ENCODE results near the gene BRMS1L. TPM values are rescaled to one million over a fixed set of nuclear protein-coding genes. Genes with fewer than 3 reads are reported as not detected.
A peak's percentile ranks its signal among the peaks of the same experiment; 100 is the strongest.

The BRMS1L gene
- total and polyA plus RNA-seq, 2 of the 13 experiments (the other 11 are each of a cell fraction or from before 2014, with no cell fraction given) = 21.1 to 23.8 TPM

GRCh38 chr14:35814371-35815005 is 11.7 kb upstream of the BRMS1L start (continued):
- TF ChIP-seq ADNP (CRISPR knock-in tag; IDR thresholded peaks at IDR 0.05) (no peak), ZNF280B (CRISPR knock-in tag; IDR thresholded peaks at IDR 0.05; ENCODE audit: borderline replicate concordance) (no peak), SOX5 (CRISPR knock-in tag; IDR thresholded peaks at IDR 0.05; ENCODE audit: borderline replicate concordance) (no peak), PAX8 (CRISPR knock-in tag; IDR thresholded peaks at IDR 0.05; ENCODE audit: borderline replicate concordance) (no peak), HOMEZ (CRISPR knock-in tag; IDR thresholded peaks at IDR 0.05; ENCODE audit: low read depth) (peak; percentile 40; the same call in 1 of the 2 replicates), ZNF496 (CRISPR knock-in tag; IDR thresholded peaks at IDR 0.05; ENCODE audit: insufficient replicate concordance) (no peak), TSC22D2 (CRISPR knock-in tag; IDR thresholded peaks at IDR 0.05; ENCODE audit: borderline replicate concordance) (0 out of 2 replicates have a peak, but pooled peaks have one; percentile 64), NCOR1 (IDR thresholded peaks at IDR 0.05; ENCODE audit: borderline replicate concordance, low read length) (no peak), PHF21A (CRISPR knock-in tag; IDR thresholded peaks at IDR 0.05) (no peak), JDP2 (CRISPR knock-in tag; IDR thresholded peaks at IDR 0.05; ENCODE audit: borderline replicate concordance) (no peak), ZNF775 (CRISPR knock-in tag; IDR thresholded peaks at IDR 0.05; ENCODE audit: borderline replicate concordance) (no peak), MEF2D (CRISPR knock-in tag; IDR thresholded peaks at IDR 0.05) (no peak), ZNF513 (CRISPR knock-in tag; conservative IDR thresholded peaks at IDR 0.05) (no peak), MXD1 (CRISPR knock-in tag; IDR thresholded peaks at IDR 0.05) (no peak), MLLT10 (CRISPR knock-in tag; IDR thresholded peaks at IDR 0.05) (no peak), NPAS2 (CRISPR knock-in tag; IDR thresholded peaks at IDR 0.05; ENCODE audit: borderline replicate concordance) (no peak), FOXK2 (IDR thresholded peaks at IDR 0.05) (no peak), PITX1 (CRISPR knock-in tag; IDR thresholded peaks at IDR 0.05) (no peak), NFE2L1 (CRISPR knock-in tag; IDR thresholded peaks at IDR 0.05; ENCODE audit: borderline replicate concordance) (no peak), ZMAT5 (CRISPR knock-in tag; IDR thresholded peaks at IDR 0.05; ENCODE audit: borderline replicate concordance, low read depth) (no peak), HNRNPLL (IDR thresholded peaks at IDR 0.05; ENCODE audit: low read depth, low read length, poor library complexity, severe bottlenecking) (peak; percentile 12), MATR3 (CRISPR knock-in tag; IDR thresholded peaks at IDR 0.05) (no peak), HNF1B (CRISPR knock-in tag; IDR thresholded peaks at IDR 0.05) (no peak), ZC3H4 (CRISPR knock-in tag; IDR thresholded peaks at IDR 0.05; ENCODE audit: borderline replicate concordance) (no peak)

All from HepG2 (cell line).